IMR-90 (cell line): Measurements from ENCODE around the gene NUDT12. TPM values are rescaled to one million over a fixed set of nuclear protein-coding genes. Genes with fewer than 3 reads are reported as not detected.

ENCODE experiments used
- ATAC-seq: fragments of 200-7000 bp; cut with Tn5 transposase; 2 replicates; pipeline ENCODE4 v1.9.1; 2020; ENCODE audit warnings: low read depth, mild to moderate bottlenecking, moderate library complexity
- BruUV-seq: library from RNA; stranded (reverse); fragments of 400-500 nt; replicated peaks from 2 replicates; lab custom pipeline; 2021; lab: Mats Ljungman, UMichigan
- CTCF ChIA-PET: fragments of 300-600 bp; formaldehyde crosslinking; extraction: SDS; loops from one replicate; lab custom pipeline; 2021; ENCODE audit warnings: antibody characterized with exemption; lab: Yijun Ruan, JAX
- POLR2A ChIA-PET: fragments of 300-600 bp; sonication (Branson Sonifier 250); formaldehyde crosslinking; loops from one replicate; lab custom pipeline; 2022; ENCODE audit warnings: antibody characterized with exemption; ENCODE audit not compliant: unreplicated experiment; lab: Charles Lee
- DNase-seq: peaks from one replicate; pipeline ENCODE4 v3.0.0; 2013
- H2AFZ ChIP-seq: replicated peaks from 2 replicates; pipeline ENCODE3; 2013; ENCODE audit warnings: low read length, mild to moderate bottlenecking; ENCODE audit not compliant: poor library complexity
- H2AK5ac ChIP-seq: 2 replicates; pipeline ENCODE4 v1.6.1; 2013; ENCODE audit warnings: low read depth, low read length, inconsistent platforms
- H2AK9ac ChIP-seq: replicated peaks from 2 replicates; pipeline ENCODE3; 2013; ENCODE audit warnings: mild to moderate bottlenecking, low read depth, low read length, moderate library complexity; ENCODE audit not compliant: poor library complexity
- H2BK120ac ChIP-seq: 2 replicates; pipeline ENCODE4 v1.6.1; 2013; ENCODE audit warnings: low read depth, low read length, inconsistent platforms
- H2BK15ac ChIP-seq: 3 replicates; pipeline ENCODE4 v1.6.1; 2013; ENCODE audit warnings: low read depth, low read length, inconsistent platforms
- H2BK20ac ChIP-seq: 2 replicates; pipeline ENCODE4 v1.6.1; 2013; ENCODE audit warnings: low read depth, mild to moderate bottlenecking, inconsistent platforms, low read length, moderate library complexity
- H2BK5ac ChIP-seq: 2 replicates; pipeline ENCODE4 v1.6.1; 2013; ENCODE audit warnings: mild to moderate bottlenecking, low read depth, low read length, inconsistent platforms; ENCODE audit not compliant: poor library complexity, severe bottlenecking
- H3K14ac ChIP-seq: replicated peaks from 2 replicates; pipeline ENCODE4 v1.6.1; 2013; ENCODE audit warnings: low read depth, low read length, inconsistent platforms
- H3K18ac ChIP-seq: 2 replicates; pipeline ENCODE4 v1.6.1; 2013; ENCODE audit warnings: low read depth, low read length, control low read depth
- H3K23ac ChIP-seq: 2 replicates; pipeline ENCODE4 v1.6.1; 2013; ENCODE audit warnings: low read depth, low read length, inconsistent platforms
- H3K27ac ChIP-seq: 2 replicates; pipeline ENCODE4 v1.5.1; 2013; ENCODE audit warnings: mild to moderate bottlenecking, control low read depth, low read length; ENCODE audit not compliant: insufficient read depth
- H3K27me3 ChIP-seq: 2 replicates; pipeline ENCODE4 v1.6.1; 2013; ENCODE audit warnings: low read length; ENCODE audit not compliant: control insufficient read depth, insufficient read depth
- H3K36me3 ChIP-seq: 2 replicates; pipeline ENCODE4 v1.6.1; 2013; ENCODE audit warnings: low read length, mixed read lengths; ENCODE audit not compliant: control insufficient read depth, insufficient read depth
- H3K4ac ChIP-seq: 2 replicates; pipeline ENCODE4 v1.6.1; 2013; ENCODE audit warnings: low read depth, low read length, inconsistent platforms
- H3K4me1 ChIP-seq: 2 replicates; pipeline ENCODE4 v1.6.1; 2013; ENCODE audit warnings: low read length, mixed read lengths; ENCODE audit not compliant: control insufficient read depth, insufficient read depth
- H3K4me2 ChIP-seq: 2 replicates; pipeline ENCODE4 v1.6.1; 2013; ENCODE audit warnings: low read depth, mild to moderate bottlenecking, control low read depth, low read length, moderate library complexity
- H3K4me3 ChIP-seq: 2 replicates; pipeline ENCODE4 v1.5.1; 2013; ENCODE audit warnings: low read depth, mild to moderate bottlenecking, control low read depth, low read length, moderate library complexity; ENCODE audit not compliant: insufficient read depth
- H3K56ac ChIP-seq: 2 replicates; pipeline ENCODE4 v1.6.1; 2013; ENCODE audit warnings: low read length, inconsistent platforms; ENCODE audit not compliant: insufficient read depth; ENCODE audit errors: extremely low read depth
- H3K79me1 ChIP-seq, 2 experiments: 2 replicates each; pipeline ENCODE4 v1.6.1; 2013; ENCODE audit warnings: low read length in 2 of 2, inconsistent platforms in 1 of 2, low read depth in 1 of 2
- H3K9ac ChIP-seq: 2 replicates; pipeline ENCODE4 v1.6.1; 2013; ENCODE audit warnings: low read depth, low read length, control low read depth
- H3K9me1 ChIP-seq: 2 replicates; pipeline ENCODE4 v1.6.1; 2013; ENCODE audit warnings: low read length, inconsistent platforms; ENCODE audit not compliant: insufficient read depth
- H3K9me3 ChIP-seq: 2 replicates; pipeline ENCODE4 v1.6.1; 2013; ENCODE audit warnings: low read length; ENCODE audit not compliant: control insufficient read depth, insufficient read depth
- H4K20me1 ChIP-seq: 2 replicates; pipeline ENCODE4 v1.6.1; 2013; ENCODE audit warnings: low read length, inconsistent platforms; ENCODE audit not compliant: insufficient read depth
- H4K5ac ChIP-seq: 2 replicates; pipeline ENCODE4 v1.6.1; 2013; ENCODE audit warnings: mild to moderate bottlenecking, low read depth, low read length, control low read depth
- H4K8ac ChIP-seq, 2 experiments: 2 replicates each; pipeline ENCODE4 v1.6.1; 2013; ENCODE audit warnings: low read depth in 2 of 2, low read length in 2 of 2, control low read depth in 1 of 2, inconsistent platforms in 1 of 2
- H4K91ac ChIP-seq: 2 replicates; pipeline ENCODE4 v1.6.1; 2013; ENCODE audit warnings: low read depth, low read length, inconsistent platforms; ENCODE audit not compliant: insufficient read depth
- BHLHE40 ChIP-seq: fragments of 150-350 bp; IDR thresholded peaks from 2 replicates; pipeline ENCODE4 v1.6.1; 2016; ENCODE audit warnings: mild to moderate bottlenecking, low read depth, low read length
- CEBPB ChIP-seq: IDR thresholded peaks from 2 replicates; pipeline ENCODE4 v1.6.1; 2012; ENCODE audit warnings: low read depth, low read length, improper control_type of control experiment
- CHD1 ChIP-seq: IDR thresholded peaks from 2 replicates; pipeline ENCODE4 v1.6.1; 2012; ENCODE audit warnings: low read depth, low read length, improper control_type of control experiment
- CTCF ChIP-seq: conservative IDR thresholded peaks from 2 replicates; pipeline ENCODE4 v1.5.1; 2012; ENCODE audit warnings: mild to moderate bottlenecking, low read depth, low read length, improper control_type of control experiment
- ELK1 ChIP-seq: fragments of 150-350 bp; IDR thresholded peaks from 2 replicates; pipeline ENCODE4 v1.6.1; 2016; ENCODE audit warnings: low read depth, mild to moderate bottlenecking, low read length, moderate library complexity, borderline replicate concordance
- FOS ChIP-seq: fragments of 150-350 bp; IDR thresholded peaks from 2 replicates; pipeline ENCODE4 v1.6.1; 2016; ENCODE audit warnings: low read depth, low read length
- MAFK ChIP-seq: IDR thresholded peaks from 2 replicates; pipeline ENCODE4 v1.6.1; 2012; ENCODE audit warnings: low read depth, low read length, improper control_type of control experiment
- MAZ ChIP-seq: IDR thresholded peaks from 2 replicates; pipeline ENCODE4 v1.6.1; 2012; ENCODE audit warnings: low read depth, mild to moderate bottlenecking, low read length, improper control_type of control experiment, moderate library complexity, borderline replicate concordance
- MXI1 ChIP-seq: IDR thresholded peaks from 2 replicates; pipeline ENCODE4 v1.6.1; 2012; ENCODE audit warnings: low read depth, mild to moderate bottlenecking, low read length, moderate library complexity, borderline replicate concordance
- NFE2L2 ChIP-seq: fragments of 150-350 bp; IDR thresholded peaks from 2 replicates; pipeline ENCODE4 v1.6.1; 2016; ENCODE audit warnings: low read depth, mild to moderate bottlenecking, low read length
- POLR2A ChIP-seq: IDR thresholded peaks from 2 replicates; pipeline ENCODE4 v1.6.1; 2012; ENCODE audit warnings: mild to moderate bottlenecking, low read depth, low read length
- RAD21 ChIP-seq: IDR thresholded peaks from 2 replicates; pipeline ENCODE4 v1.6.1; 2012; ENCODE audit warnings: low read length, improper control_type of control experiment
- RCOR1 ChIP-seq: IDR thresholded peaks from 2 replicates; pipeline ENCODE4 v1.6.1; 2012; ENCODE audit warnings: mild to moderate bottlenecking, low read length, improper control_type of control experiment; ENCODE audit not compliant: insufficient replicate concordance
- RFX5 ChIP-seq: IDR thresholded peaks from 2 replicates; pipeline ENCODE4 v1.8.0; 2012; ENCODE audit warnings: low read depth, mild to moderate bottlenecking, low read length, moderate library complexity
- SMC3 ChIP-seq: fragments of 150-350 bp; IDR thresholded peaks from 2 replicates; pipeline ENCODE4 v1.6.1; 2016; ENCODE audit warnings: low read depth, mild to moderate bottlenecking, antibody characterized with exemption, low read length, moderate library complexity
- USF2 ChIP-seq: fragments of 150-350 bp; IDR thresholded peaks from 2 replicates; pipeline ENCODE4 v1.6.1; 2017; ENCODE audit warnings: mild to moderate bottlenecking, antibody characterized with exemption, low read length, low read depth
- WGBS, 2 experiments: methylation state at CpG; one replicate each; pipeline versions ENCODE4 v1.1.5 to v1.1.7; 2013; ENCODE audit warnings: missing lambda C conversion rate in 2 of 2; ENCODE audit not compliant: insufficient read length in 1 of 2; ENCODE audit errors: extremely low coverage in 2 of 2; 5-methylcytosine and 5-hydroxymethylcytosine counted together
- dilution Hi-C: fragments of 300-500 bp; cut with HindIII; formaldehyde crosslinking; loops from one replicate; pipeline ENCODE4 v1.14.3; 2018; ENCODE audit warnings: low sequenced_read_pairs; ENCODE audit not compliant: unreplicated experiment
- in situ Hi-C: fragments of 300-500 bp; cut with MboI; formaldehyde crosslinking; loops from 3 replicates; pipeline ENCODE4 v1.14.3; 2019; ENCODE audit warnings: low sequenced_read_pairs, inconsistent platforms, mixed read lengths
- intact Hi-C: fragments of 100-400 bp; cut with micrococcal nuclease; formaldehyde crosslinking; loops from 2 replicates; pipeline ENCODE4 v1.10.0; 2022
- polyA plus RNA-seq, 3 experiments: library from polyadenylated mRNA; depleted of rRNA; stranded (reverse); fragments of >200 nt; gene quantifications; 2 replicates each; pipeline ENCODE4 v1.2.3, GENCODE V29; 2012; ENCODE audit warnings: low replicate concordance in 1 of 3
- total RNA-seq: library from RNA; depleted of rRNA; stranded (reverse); fragments of >200 nt; gene quantifications from 2 replicates; pipeline ENCODE4 v1.2.3, GENCODE V29; 2012

NUDT12 gene
- total and polyA plus RNA-seq, 2 of the 4 experiments (the other 2 are of a cell fraction) = 3.7 to 5.9 TPM

GRCh38 chr5:103560826-103561225, 1.8 kb downstream of the NUDT12 start:
- Histone ChIP-seq H2AK9ac (no peak overlapping the region), H4K91ac (no peak overlapping the region), H2BK20ac (no peak overlapping the region), H3K4me3 (no peak overlapping the region), H3K14ac (no peak overlapping the region), H2BK15ac (no peak overlapping the region), H2AFZ (no peak overlapping the region), H3K9ac (no peak overlapping the region), H2AK5ac (no peak overlapping the region), H3K56ac (no peak overlapping the region), H3K36me3 (no peaks in the 10 kb centered on the region), H4K5ac (no peak overlapping the region), H2BK120ac (no peak overlapping the region), H3K4me2 (no peak overlapping the region), H3K79me1 (peaks cover 0 to 7% of the 10 kb centered on the region in 2 experiments; a peak in 1 of 4 replicates), H4K8ac (no peak overlapping the region), H3K9me3 (no peaks in the 10 kb centered on the region), H4K20me1 (no peaks in the 10 kb centered on the region), H3K27ac (no peak overlapping the region), H3K4ac (no peak overlapping the region), H3K23ac (no peak overlapping the region), H3K27me3 (no peaks in the 10 kb centered on the region), H3K18ac (no peak overlapping the region), H2BK5ac (no peak overlapping the region), H3K9me1 (no peaks in the 10 kb centered on the region), H3K4me1 (no peaks in the 10 kb centered on the region)
- DNase-seq (no peak), ATAC-seq (no peak)
- no TSS peak for BruUV-seq
- ChIA-PET POLR2A (no interaction called here), CTCF (no interaction called here)
- TF ChIP-seq CEBPB (no peak), NFE2L2 (no peak), USF2 (no peak), BHLHE40 (no peak), POLR2A (no peak), MAFK (no peak), MXI1 (no peak), CTCF (no peak), ELK1 (no peak), FOS (no peak), CHD1 (no peak), SMC3 (no peak), RAD21 (no peak), RCOR1 (no peak), MAZ (no peak), RFX5 (no peak)
- intact Hi-C loops = no loop called here
- in situ Hi-C loops = loop anchor here (10.0 kb wide), 1 partner anchor 614 kb away; no protein-coding TSS in a partner anchor
- no CpG with 5 or more reads among the region's 3 CpGs for WGBS, 2 experiments
- dilution Hi-C loops = no loop called here
